ENCODE results near the gene SCN7A. TPM values are rescaled to one million over a fixed set of nuclear protein-coding genes. Genes with fewer than 3 reads are reported as not detected.

SCN7A gene
- total RNA-seq, 2 donors from 2014 or later: 3.0 to 9.0 TPM

GRCh38 chr2:166357068-166357949, 136.7 kb downstream of the SCN7A start:
- no peaks in the 10 kb centered on the region for H3K9me3 ChIP-seq
- no peaks in the 10 kb centered on the region for H3K4me1 ChIP-seq (ENCODE audit: control insufficient read depth in 1 of 2, low read depth in 2 of 2)
- no peak overlapping the region for H3K4me3 ChIP-seq
- no peak for DNase-seq (ENCODE audit: low spot score)
- TF ChIP-seq, protein P1, sequence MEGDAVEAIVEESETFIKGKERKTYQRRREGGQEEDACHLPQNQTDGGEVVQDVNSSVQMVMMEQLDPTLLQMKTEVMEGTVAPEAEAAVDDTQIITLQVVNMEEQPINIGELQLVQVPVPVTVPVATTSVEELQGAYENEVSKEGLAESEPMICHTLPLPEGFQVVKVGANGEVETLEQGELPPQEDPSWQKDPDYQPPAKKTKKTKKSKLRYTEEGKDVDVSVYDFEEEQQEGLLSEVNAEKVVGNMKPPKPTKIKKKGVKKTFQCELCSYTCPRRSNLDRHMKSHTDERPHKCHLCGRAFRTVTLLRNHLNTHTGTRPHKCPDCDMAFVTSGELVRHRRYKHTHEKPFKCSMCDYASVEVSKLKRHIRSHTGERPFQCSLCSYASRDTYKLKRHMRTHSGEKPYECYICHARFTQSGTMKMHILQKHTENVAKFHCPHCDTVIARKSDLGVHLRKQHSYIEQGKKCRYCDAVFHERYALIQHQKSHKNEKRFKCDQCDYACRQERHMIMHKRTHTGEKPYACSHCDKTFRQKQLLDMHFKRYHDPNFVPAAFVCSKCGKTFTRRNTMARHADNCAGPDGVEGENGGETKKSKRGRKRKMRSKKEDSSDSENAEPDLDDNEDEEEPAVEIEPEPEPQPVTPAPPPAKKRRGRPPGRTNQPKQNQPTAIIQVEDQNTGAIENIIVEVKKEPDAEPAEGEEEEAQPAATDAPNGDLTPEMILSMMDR (IDR thresholded peaks at IDR 0.05): no peak
- no peaks in the 10 kb centered on the region for H3K36me3 ChIP-seq
- H3K27me3 ChIP-seq (replicated peaks; ENCODE audit: insufficient read depth): no peaks in the 10 kb centered on the region
- H3K27ac ChIP-seq: no peak overlapping the region
- no peak for ATAC-seq (ENCODE audit: insufficient number of reproducible peaks, low FRiP score, low read depth)

Other genes with a start within 250 kb of the SCN7A start
- gene SCN9A, start 118.3 kb downstream of the SCN7A start, total RNA-seq: 1 to 10 TPM; 3.8 to 4.5 TPM

Data from thoracic aorta (tissue), 2 donors.